ENCODE measurements around the gene LRMDA.

The LRMDA gene

GRCh38 chr10:75431180-75432111 lies at the start of gene LRMDA:
Gene LRMDA, plus strand, starts transcription at chr10:75431624.
- no peak for DNase-seq (ENCODE audit: low read depth)

DNA sequence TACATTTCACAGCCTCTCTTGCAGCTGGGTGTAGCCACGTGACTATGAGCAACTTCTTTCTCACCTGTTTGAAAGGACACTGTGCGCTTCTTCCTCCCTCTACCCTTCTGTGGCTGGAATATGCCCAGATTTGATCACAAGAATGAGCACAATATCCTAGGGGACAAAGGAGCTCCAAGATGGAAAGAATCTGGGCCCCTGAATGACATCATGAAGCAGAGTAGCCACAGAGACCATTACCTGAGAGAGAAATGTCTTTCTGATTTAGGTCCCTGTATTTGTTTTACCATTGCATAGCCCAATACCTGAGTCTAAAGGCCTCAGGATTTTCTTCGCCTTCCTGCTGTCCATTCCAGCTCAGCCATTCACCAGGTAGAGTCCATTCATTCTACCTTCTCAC lies 45.3 kb upstream of the LRMDA start:
- DNase-seq (ENCODE audit: low read depth): no peak

- no peak for DNase-seq (ENCODE audit: low read depth)
Observed at GRCh38 chr10:75388082-75388481, 43.3 kb upstream of the LRMDA start.

DNA sequence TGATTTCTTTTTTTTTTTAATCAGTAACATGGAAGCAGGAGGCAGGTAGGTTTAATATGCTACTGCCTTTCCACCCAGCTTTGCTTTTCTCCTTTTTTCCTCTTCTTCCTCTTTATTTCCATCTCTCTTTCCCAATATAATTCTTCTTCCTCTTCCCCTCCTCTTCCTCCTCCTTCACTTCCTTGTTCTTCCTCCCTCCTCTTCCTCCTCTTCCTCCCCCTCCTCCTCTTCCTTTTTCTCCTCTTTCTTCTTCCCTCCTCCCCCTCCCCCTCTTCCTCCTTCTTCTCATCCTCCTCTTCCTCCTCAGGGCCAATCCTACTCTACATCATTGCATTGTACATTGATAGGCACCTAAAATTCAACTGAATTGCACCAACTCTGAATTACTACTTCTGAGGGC lies 41.2 kb upstream of the LRMDA start:
- DNase-seq (ENCODE audit: low read depth): no peak

DNA sequence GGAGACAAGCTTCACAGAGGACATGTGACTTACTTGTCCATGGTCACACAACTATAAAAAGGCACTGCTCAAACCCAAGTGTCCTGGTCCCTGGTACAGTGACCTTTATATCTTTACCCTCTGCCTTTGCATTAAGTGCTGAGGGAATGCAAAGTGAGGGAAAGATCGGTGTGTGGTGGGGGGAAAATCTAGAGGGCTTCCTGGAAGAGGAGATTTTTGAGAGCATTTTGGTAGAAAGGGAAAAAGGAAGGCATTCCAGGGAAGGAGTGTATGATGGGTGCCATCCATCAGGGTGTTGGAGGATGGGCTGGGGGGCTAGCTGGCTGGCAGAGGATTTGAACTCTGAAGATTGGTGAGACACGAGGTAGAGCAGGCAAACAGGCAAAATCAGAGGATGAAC lies 39.2 kb upstream of the LRMDA start:
- no peak for DNase-seq (ENCODE audit: low read depth)

DNA sequence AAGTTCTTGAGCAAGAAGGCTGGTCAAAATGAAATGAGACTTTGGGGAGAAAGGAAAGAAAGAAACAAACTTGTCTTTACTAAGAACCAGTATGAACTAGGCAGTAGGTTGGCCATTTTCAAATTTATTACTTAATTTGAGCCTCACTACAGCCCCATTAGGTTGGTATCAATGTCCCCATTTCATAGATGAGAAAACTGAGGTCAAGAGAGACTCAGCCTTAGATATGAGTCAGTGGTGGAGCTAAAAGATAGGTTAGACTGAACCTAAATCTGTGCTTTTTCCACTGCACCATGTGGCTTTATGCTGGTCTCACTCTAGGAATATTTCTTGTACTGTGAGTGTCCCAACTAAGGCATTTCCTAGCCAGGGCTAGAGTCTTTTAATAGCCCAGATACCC lies 38.7 kb upstream of the LRMDA start:
- DNase-seq (ENCODE audit: low read depth): no peak

DNA sequence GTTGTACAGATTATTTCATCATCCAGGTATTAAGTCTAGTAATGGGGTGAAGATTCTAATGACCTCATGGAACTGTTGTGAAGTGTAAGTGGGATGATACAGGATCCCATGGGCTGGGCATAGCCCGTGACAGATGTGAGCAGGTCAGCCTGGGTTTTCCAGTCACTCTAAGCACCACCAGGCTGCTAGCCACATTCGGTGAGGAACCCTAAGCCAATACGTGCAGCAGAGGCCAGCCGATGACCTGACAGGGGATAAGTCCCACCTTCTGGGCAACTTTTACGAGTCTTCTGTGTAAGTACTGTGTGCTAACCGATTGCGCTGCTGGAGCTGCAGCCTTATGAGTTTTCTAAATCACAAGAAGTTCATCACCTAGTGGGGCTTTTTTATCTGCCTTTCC lies 37.2 kb upstream of the LRMDA start:
- no peak for DNase-seq (ENCODE audit: low read depth)

GRCh38 chr10:75395066-75395931 lies 36.1 kb upstream of the LRMDA start:
- DNase-seq (ENCODE audit: low read depth): no peak

DNA sequence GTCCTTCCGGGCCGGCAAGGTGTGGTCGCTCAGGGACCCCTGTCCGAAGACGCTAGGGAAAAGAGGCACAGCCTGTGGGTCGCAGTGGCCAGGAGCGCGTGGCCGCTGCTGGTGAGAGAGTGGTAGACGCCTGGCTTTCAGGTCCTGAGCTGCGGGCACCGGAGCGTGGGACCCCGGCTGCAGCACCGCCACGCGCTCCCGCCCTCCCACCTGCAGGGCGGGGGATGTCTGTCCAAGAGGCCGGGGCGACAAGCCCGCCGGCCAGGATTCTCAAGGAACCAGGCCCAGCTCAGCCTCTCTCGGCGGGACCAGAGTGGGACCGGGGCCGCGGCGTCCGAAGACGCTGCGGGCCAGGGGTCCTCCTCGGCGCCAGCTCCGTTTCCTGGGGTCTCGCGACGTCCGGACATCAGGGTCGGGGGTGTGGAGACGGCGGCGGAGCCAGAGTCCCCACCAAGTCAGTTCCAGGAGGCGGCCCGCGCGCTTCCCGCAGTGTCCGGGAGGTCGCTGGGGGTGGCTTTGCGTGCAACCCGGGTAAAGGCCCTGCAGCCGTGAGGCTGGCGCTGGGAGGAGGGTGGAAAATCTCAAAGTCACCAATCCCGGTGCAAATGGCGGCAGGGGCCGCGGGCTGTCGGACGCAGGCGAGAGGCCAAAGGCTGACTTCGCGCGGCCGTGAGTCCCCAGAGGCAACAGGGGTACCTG lies 35.3 kb upstream of the LRMDA start:
- no peak for DNase-seq (ENCODE audit: low read depth)

DNA sequence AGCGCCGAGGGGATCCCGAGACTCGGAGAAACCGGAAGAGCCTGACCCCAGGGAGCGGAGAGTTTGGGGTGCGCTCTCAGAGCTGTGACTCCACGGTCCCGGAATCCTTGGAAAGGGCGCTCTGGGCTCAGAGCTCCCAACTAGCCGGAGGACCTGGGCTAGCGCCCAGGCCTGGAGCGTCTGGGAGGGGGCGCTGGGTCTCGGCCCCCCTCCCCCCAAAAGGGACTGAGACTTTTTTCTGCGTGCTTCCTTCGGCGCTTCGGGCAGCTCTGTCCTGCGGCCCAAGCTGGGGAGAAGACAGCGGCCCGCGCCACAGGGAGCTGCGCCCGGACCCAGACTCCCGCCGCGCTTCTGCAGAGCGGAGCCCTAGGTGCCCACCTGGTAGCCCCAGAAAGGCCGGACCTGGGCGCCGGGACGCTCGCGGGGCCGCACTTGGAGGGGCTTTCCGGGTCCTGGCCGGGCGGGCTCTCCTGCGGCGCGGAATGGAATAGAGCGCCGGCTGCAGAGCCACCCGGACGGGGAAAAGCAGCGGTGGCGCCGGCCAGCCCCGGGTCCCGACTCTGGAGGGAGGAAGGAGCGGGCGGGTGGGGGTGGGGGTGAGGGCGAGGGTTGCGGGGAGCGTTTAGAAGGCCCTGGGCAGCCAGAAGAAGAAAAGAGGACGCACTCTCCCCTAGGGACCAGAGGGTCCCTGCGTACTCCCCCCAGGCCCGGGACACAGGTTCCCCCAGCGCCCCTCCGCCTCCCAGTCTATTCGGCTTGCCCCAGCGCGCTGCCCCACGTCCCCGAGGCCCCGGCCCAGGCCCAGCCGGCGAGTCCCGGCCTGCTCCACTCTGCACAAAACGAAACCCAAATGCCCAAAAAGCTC lies 34.6 kb upstream of the LRMDA start:
- DNase-seq (ENCODE audit: low read depth): no peak

DNA sequence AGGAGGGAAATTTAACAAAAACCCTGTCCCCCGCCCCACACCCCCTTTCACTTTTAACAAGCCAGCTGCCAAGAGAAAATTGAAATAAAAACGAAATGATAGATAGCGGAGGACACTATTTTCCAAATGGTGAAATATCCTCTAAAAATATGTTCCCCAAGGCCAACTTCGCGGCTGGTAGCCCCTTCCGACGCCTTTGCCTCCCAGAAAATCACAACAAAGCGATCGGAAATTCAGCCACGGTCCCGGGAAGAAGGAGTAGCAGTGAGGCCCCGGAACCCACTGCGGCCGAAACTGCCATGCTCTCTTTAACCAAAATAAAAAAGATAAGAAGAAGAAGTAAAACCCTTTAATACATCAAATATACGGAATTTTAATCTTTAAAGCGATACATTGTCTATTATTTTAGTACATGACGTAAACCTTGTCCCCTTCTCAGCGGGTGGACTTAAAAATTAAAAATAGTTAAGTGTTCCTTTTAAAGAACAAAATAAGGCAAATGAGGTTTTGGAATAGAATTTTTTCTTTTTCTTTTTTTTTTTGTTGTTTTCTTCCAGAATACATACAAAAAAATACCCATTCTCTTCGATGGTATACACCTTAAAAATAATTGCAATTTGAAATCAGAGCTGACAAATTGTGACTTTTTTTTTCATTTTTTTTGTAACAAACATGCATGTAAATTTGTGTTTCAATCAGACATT lies 33.8 kb upstream of the LRMDA start:
- no peak for DNase-seq (ENCODE audit: low read depth)

DNA sequence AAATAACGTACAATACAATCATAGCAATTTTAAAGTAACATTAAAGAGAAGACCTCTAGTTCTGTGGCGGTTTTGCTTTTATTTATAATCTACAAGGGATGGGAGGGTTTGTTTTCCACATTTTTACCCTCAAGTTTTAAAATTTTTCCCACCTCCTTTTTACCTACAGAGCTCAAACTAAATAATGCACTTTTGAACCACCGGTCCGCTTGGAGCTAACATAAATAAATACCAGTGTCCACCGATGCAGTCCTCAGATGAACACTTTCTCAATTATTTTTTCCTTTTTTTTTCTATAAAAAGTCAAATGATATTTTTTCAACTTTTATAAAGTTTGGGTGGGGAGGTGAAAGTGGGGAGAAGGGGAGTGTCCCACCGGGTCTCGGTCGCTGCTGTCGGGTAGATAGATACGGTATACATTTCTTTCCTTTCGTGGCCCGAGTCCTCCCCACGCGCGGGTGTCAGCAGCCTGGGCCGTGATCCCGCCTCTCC lies 33.2 kb upstream of the LRMDA start:
- DNase-seq (ENCODE audit: low read depth): no peak

DNA sequence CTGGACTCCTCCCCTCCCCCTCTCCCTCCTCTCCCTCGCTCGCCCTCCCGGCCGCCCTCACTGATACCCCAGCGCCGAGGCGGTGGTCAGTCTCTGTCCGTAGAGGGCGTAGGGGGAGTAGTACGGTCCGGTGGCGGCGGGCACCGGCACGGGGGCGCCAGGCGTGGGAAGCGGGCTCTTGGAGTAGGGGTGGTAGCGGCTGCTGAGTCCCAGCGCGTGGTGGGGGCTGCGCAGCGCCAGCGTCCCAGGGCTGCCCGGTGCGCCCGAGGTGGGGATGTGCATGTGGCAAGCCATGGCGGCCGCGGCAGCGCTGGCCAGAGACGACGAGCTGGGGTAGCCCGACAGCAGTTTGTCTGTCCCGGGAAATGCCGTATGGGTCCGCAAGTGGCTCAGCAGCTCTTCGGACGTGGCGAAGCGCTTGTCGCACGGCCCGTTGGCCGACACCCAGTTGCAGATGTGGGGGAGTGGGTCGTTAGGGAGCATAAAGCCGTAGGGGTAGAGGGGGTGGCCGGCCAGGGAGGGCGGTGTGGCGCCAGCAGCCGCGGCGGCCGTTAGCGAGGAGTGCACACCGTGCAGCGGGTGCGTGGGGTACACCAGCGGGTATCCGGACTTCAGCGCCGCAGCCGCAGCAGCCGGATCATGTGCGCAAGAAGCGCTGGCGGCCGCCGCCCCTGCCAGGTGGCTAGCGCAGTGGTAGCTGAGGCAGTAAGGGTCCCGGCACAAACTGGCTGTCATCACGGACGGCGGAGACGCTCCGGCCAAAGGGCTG lies 32.5 kb upstream of the LRMDA start:
- DNase-seq (ENCODE audit: low read depth): no peak

DNA sequence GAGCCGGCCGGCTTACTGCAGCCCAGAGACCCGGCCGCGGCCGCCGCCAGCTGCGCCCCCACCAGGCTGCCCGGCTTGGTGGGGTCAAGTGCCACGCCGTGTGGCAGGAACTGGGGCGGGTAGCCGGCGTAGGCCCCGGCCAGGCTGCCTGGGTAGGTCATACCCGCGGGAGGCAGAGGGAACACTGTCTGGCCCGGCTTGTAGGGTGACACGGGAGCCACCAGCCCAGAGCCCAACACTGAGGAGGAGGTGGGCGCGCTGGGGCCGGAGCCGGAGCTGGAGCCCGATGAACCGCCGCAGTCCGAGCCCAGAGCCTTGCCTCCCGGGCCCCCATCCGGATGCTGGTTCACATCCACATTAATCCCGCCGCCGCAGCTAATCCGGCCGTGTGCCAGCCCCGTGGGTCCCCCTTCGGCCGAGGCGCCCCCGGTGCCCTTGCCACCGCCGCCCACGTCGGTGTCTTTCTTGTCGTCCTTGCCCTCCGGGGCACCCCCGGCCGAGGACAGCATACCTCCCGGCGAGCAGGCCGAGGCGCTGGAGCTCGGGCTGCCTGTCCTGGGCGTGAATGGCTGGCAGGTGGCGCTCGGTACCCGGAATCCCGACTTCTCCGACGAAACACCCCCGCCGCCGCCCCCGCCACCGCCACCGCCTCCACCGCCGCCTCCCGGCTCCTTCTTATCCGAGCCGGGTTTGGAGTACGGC lies 31.8 kb upstream of the LRMDA start:
- no peak for DNase-seq (ENCODE audit: low read depth)

DNA sequence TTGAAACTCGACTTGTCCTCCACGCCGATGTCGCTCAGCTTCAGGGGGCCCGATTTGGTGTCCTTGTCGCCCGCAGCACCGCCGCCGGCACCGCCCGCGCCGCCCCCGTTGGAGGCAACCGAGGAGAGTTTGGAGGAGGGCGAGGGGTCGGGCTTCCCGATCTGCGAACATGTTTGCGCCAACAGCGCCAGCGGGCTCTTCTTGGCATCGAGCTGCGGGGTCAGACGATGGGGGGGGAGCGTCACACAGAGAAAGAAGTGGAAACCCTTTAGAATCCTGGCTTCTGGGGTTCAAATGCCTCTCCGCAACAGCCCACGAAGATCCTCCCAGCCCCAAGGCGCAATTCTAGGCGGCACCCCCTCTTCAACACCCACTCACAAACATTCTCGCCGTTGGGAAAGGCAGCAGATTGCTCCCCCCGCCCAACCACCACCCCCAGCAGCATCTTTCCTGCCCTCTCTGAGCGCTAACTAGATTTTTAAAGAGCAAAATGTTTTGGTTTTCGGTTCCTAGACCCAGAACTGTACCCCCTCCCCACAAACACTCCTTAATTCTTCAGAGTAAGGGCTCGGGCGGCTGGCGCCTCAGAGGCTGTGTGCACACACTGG lies 31.2 kb upstream of the LRMDA start:
- no peak for DNase-seq (ENCODE audit: low read depth)

GRCh38 chr10:75400771-75401568 lies 30.5 kb upstream of the LRMDA start:
- no peak for DNase-seq (ENCODE audit: low read depth)

GRCh38 chr10:75401569-75402485 lies 29.6 kb upstream of the LRMDA start, which contains the start of gene ZNF503:
Gene ZNF503, minus strand, starts transcription at chr10:75401764. Its CDS starts 345 bp downstream, at chr10:75401419.
- DNase-seq (ENCODE audit: low read depth): no peak
